Neural progenitor cell (in vitro differentiated cells): Measurements from ENCODE around the gene PRPH. TPM values are rescaled to one million over a fixed set of nuclear protein-coding genes. Genes with fewer than 3 reads are reported as not detected.
"Not testable (repeated sequence)": the region's sequence is repeated elsewhere in the genome, so short reads cannot be mapped to it uniquely, and the experiment has no call there.

Experiments used
- DNase-seq: peaks from one replicate; pipeline ENCODE4 v3.0.0-alpha.2; 2016; ENCODE audit warnings: low spot score
- H2AFZ ChIP-seq: fragments of 200-600 bp; sonication (generic); replicated peaks from 2 replicates; pipeline ENCODE4 v1.6.1; 2016; ENCODE audit warnings: antibody characterized with exemption
- H3F3A ChIP-seq: fragments of 200-600 bp; sonication (generic); 2 replicates; pipeline ENCODE4 v1.6.1; 2016; ENCODE audit warnings: antibody characterized with exemption, low read depth
- H3K27ac ChIP-seq: fragments of 200-600 bp; sonication (generic); 2 replicates; pipeline ENCODE4 v1.5.1; 2016; ENCODE audit warnings: mild to moderate bottlenecking
- H3K27me3 ChIP-seq: fragments of 200-600 bp; sonication (generic); 2 replicates; pipeline ENCODE4 v1.6.1; 2016; ENCODE audit warnings: mild to moderate bottlenecking, moderate library complexity
- H3K36me3 ChIP-seq: fragments of 200-600 bp; sonication (generic); 2 replicates; pipeline ENCODE4 v1.5.1; 2016
- H3K4me1 ChIP-seq: fragments of 200-600 bp; sonication (generic); 2 replicates; pipeline ENCODE4 v1.6.1; 2016; ENCODE audit warnings: mixed run types
- H3K4me2 ChIP-seq: fragments of 200-600 bp; sonication (generic); 2 replicates; pipeline ENCODE4 v1.6.1; 2016
- H3K4me3 ChIP-seq: fragments of 200-600 bp; sonication (generic); 2 replicates; pipeline ENCODE4 v1.5.1; 2016
- H3K79me2 ChIP-seq: fragments of 200-600 bp; sonication (generic); 2 replicates; pipeline ENCODE4 v1.6.1; 2016; ENCODE audit warnings: low read depth
- H3K9ac ChIP-seq: fragments of 200-600 bp; sonication (generic); 2 replicates; pipeline ENCODE4 v1.6.1; 2016
- H3K9me3 ChIP-seq: fragments of 200-600 bp; sonication (generic); 2 replicates; pipeline ENCODE4 v1.5.1; 2016; ENCODE audit warnings: low read depth
- H4K20me1 ChIP-seq: fragments of 200-600 bp; sonication (generic); 2 replicates; pipeline ENCODE4 v1.6.1; 2016; ENCODE audit warnings: low read depth
- H3K27ac Mint-ChIP-seq: 3 replicates; pipeline ENCODE4 v1.8.0; 2021; ENCODE audit warnings: mixed read lengths
- H3K27me3 Mint-ChIP-seq: 2 replicates; pipeline ENCODE4 v1.8.0; 2022; ENCODE audit warnings: low read depth, mild to moderate bottlenecking, inconsistent platforms, moderate library complexity, mixed read lengths; ENCODE audit not compliant: insufficient read depth
- H3K36me3 Mint-ChIP-seq: 3 replicates; pipeline ENCODE4 v1.8.0; 2021; ENCODE audit warnings: mixed read lengths
- H3K4me1 Mint-ChIP-seq: 3 replicates; pipeline ENCODE4 v1.8.0; 2021; ENCODE audit warnings: mixed read lengths
- H3K4me3 Mint-ChIP-seq: 3 replicates; pipeline ENCODE4 v1.8.0; 2021; ENCODE audit warnings: mild to moderate bottlenecking, moderate library complexity, mixed read lengths
- H3K9me3 Mint-ChIP-seq: 3 replicates; pipeline ENCODE4 v1.8.0; 2020; ENCODE audit warnings: mixed read lengths
- CTCF ChIP-seq: fragments of 200-600 bp; sonication (generic); IDR thresholded peaks from 2 replicates; pipeline ENCODE4 v1.5.1; 2017; ENCODE audit warnings: antibody characterized with exemption, mild to moderate bottlenecking
- EZH2 ChIP-seq: fragments of 200-600 bp; sonication (generic); IDR thresholded peaks from 2 replicates; pipeline ENCODE4 v1.6.1; 2017; ENCODE audit warnings: antibody characterized with exemption, mild to moderate bottlenecking, moderate library complexity
- EZH2phosphoT487 ChIP-seq: fragments of 200-600 bp; sonication (generic); IDR thresholded peaks from 2 replicates; pipeline ENCODE4 v1.6.1; 2017; ENCODE audit warnings: antibody characterized with exemption
- total RNA-seq: library from RNA; depleted of rRNA; stranded (reverse); fragments of >200 nt; gene quantifications from 2 replicates; pipeline ENCODE4 v1.2.3, GENCODE V29; 2015; ENCODE audit warnings: low replicate concordance

PRPH gene
- total RNA-seq, 1 donor from 2014 or later, result not detected

DNA sequence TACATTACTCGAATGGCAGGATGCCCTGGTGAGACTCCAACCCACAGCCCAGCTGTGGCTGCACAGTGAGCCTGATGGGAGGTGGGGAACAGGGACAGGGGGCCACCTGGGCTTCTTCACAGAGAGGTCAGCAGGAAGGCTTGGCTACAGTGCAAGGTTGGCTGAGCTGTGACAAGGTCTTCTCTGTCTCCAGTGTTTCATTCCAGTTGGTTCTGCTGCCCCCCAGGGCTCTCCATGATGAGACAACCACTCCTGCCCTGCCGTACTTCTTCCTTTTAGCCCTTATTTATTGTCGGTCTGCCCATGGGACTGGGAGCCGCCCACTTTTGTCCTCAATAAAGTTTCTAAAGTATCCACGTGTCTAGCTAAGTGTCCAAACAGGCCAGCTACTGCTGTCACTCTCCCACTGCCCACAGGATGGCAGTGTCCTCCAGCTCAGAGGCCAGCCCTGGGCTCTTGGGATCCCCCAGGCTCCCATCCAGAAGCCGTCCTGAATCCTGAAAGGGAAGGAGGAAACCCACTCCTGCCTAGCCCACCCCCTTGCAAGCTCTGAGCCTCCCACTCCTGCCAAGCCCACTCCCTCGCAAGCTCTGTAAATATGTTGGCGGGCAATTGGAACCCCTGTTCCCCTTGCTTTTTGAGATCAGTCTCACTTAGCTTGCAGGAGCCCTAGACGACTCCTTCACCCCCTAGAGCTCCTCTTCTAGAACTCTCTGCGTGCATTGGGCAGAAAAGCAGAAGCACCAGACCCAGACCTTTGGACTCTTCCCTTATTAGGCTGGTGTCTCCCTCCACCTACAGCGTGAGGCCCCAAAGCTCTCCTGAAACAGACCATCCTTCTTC, 36.7 kb downstream of the PRPH start:
- H4K20me1 ChIP-seq, result peaks cover 12% of the 10 kb centered on the region
- H3K9me3 Mint-ChIP-seq, result peaks cover 6% of the 10 kb centered on the region
- no peaks in the 10 kb centered on the region for H3K9me3 ChIP-seq
- H3K36me3 ChIP-seq, result no peaks in the 10 kb centered on the region
- H3K9ac ChIP-seq, result no peak overlapping the region
- H3K36me3 Mint-ChIP-seq, result peaks cover 20% of the 10 kb centered on the region
- no peaks in the 10 kb centered on the region for H3K4me1 ChIP-seq
- no peak overlapping the region for H3K27ac ChIP-seq
- H3K27me3 Mint-ChIP-seq, result peaks cover 33% of the 10 kb centered on the region
- H3K4me3 Mint-ChIP-seq, result peak overlapping the region; percentile 26
- peaks cover 36% of the 10 kb centered on the region for H3F3A ChIP-seq
- H2AFZ ChIP-seq, result no peak overlapping the region
- no peak overlapping the region for H3K4me3 ChIP-seq
- H3K4me1 Mint-ChIP-seq, result peaks cover 5% of the 10 kb centered on the region
- no peaks in the 10 kb centered on the region for H3K79me2 ChIP-seq
- H3K27ac Mint-ChIP-seq, result peak overlapping the region; percentile 53
- peaks cover 48% of the 10 kb centered on the region for H3K27me3 ChIP-seq
- no peak overlapping the region for H3K4me2 ChIP-seq
- no peak for TF ChIP-seq EZH2
- TF ChIP-seq EZH2phosphoT487, result no peak
- TF ChIP-seq CTCF, result peak; percentile 80
- peak; percentile 85 for DNase-seq

- Histone ChIP-seq H3K4me3 (no peak overlapping the region), H3K4me2 (no peak overlapping the region), H3K27me3 (peaks cover 57% of the 10 kb centered on the region), H4K20me1 (peaks cover 12% of the 10 kb centered on the region), H3K4me1 (peaks cover 3% of the 10 kb centered on the region), H3F3A (peaks cover 36% of the 10 kb centered on the region), H3K36me3 (no peaks in the 10 kb centered on the region), H3K9me3 (no peaks in the 10 kb centered on the region), H3K79me2 (no peaks in the 10 kb centered on the region), H2AFZ (no peak overlapping the region), H3K9ac (no peak overlapping the region), H3K27ac (no peak overlapping the region)
- TF ChIP-seq CTCF (no peak), EZH2phosphoT487 (no peak), EZH2 (no peak)
- Mint-ChIP-seq H3K36me3 (peaks cover 14% of the 10 kb centered on the region), H3K27ac (no peak overlapping the region), H3K9me3 (peaks cover 6% of the 10 kb centered on the region), H3K4me3 (peak overlapping the region; percentile 26), H3K27me3 (peaks cover 41% of the 10 kb centered on the region), H3K4me1 (peaks cover 8% of the 10 kb centered on the region)
- DNase-seq, result no peak
Measured at GRCh38 chr12:49332441-49332861, 37.5 kb downstream of the PRPH start.

DNA sequence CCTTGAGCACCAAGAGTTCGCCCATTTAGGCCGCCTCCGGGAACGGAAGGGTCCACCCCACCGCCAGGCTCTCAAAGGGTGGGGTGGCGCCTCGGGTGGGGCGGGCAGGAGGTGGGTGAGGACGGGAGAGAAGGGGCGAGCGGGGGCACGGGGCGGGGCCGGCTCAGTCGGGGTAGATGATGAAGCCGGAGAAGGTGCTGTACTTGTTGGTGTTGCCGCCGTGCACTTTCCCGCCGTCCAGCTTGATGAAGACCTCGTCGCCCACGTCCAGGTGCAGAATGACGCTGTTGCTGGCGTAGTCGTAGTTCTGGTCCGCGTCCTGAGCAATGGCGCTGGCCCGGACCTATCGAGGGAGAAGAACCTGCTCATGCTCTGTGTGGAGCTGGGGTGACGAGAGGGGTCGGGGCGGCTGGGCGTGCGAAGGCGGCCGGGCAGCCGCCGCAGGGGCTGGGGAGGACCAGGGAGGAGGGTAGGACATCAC, 38.0 kb downstream of the PRPH start:
- Mint-ChIP-seq H3K27me3 (peaks cover 43% of the 10 kb centered on the region), H3K36me3 (peaks cover 13% of the 10 kb centered on the region), H3K27ac (no peak overlapping the region), H3K9me3 (peaks cover 6% of the 10 kb centered on the region), H3K4me3 (no peak overlapping the region), H3K4me1 (peaks cover 13% of the 10 kb centered on the region)
- H3K9me3 ChIP-seq, result no peaks in the 10 kb centered on the region
- no peak overlapping the region for H3K27ac ChIP-seq
- DNase-seq, result no peak
- H3K4me1 ChIP-seq, result peaks cover 8% of the 10 kb centered on the region
- peaks cover 12% of the 10 kb centered on the region for H4K20me1 ChIP-seq
- TF ChIP-seq CTCF (no peak), EZH2 (peak; percentile 15), EZH2phosphoT487 (no peak)
- no peaks in the 10 kb centered on the region for H3K79me2 ChIP-seq
- H3K4me3 ChIP-seq, result no peak overlapping the region
- H3K36me3 ChIP-seq, result no peaks in the 10 kb centered on the region
- no peak overlapping the region for H3K4me2 ChIP-seq
- peaks cover 62% of the 10 kb centered on the region for H3K27me3 ChIP-seq
- H3K9ac ChIP-seq, result no peak overlapping the region
- no peak overlapping the region for H2AFZ ChIP-seq
- peaks cover 36% of the 10 kb centered on the region for H3F3A ChIP-seq

DNA sequence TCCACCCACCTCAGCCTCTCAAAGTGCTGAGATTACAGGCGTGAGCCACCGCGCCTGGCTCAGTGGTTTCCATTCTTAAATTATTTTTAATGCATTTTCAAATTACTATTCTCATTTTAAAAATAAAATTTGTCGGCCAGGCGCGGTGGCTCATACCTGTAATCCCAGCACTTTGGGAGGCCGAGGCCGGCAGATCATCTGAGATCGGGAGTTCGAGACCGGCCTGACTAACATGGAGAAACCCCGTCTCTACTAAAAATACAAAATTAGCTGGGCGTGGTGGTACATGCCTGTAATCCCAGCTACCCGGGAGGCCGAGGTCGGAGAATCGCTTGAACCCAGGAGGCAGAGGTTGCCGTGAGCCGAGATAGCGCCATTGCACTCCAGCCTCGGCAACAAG, 38.8 kb downstream of the PRPH start:
- not testable (repeated sequence) for H3K9ac ChIP-seq, H3K9me3 Mint-ChIP-seq, H2AFZ ChIP-seq, H3K4me3 Mint-ChIP-seq, DNase-seq, H3K36me3 ChIP-seq, H3K79me2 ChIP-seq, H3K27ac ChIP-seq, H3K9me3 ChIP-seq, H3K4me3 ChIP-seq, H3K27ac Mint-ChIP-seq, H3K4me2 ChIP-seq
- Histone ChIP-seq H3K27me3 (peaks cover 70% of the 10 kb centered on the region), H3F3A (peaks cover 41% of the 10 kb centered on the region), H3K4me1 (peaks cover 11% of the 10 kb centered on the region), H4K20me1 (peaks cover 12% of the 10 kb centered on the region)
- Mint-ChIP-seq H3K4me1 (peaks cover 21% of the 10 kb centered on the region), H3K27me3 (peaks cover 51% of the 10 kb centered on the region), H3K36me3 (peaks cover 13% of the 10 kb centered on the region)
